OCI-LY7 (cell line): ENCODE measurements around the gene TK1.

Source experiments
- EZH2phosphoT487 ChIP-seq: fragments of 200-600 bp; sonication (generic); IDR thresholded peaks from 2 replicates; pipeline ENCODE4 v1.6.1; 2018; ENCODE audit warnings: low read depth, borderline replicate concordance, mild to moderate bottlenecking, mixed run types, antibody characterized with exemption, low read length, moderate library complexity, mixed read lengths
- TF ChIP-seq, protein P1 (sequence below): fragments of 200-600 bp; sonication (generic); conservative IDR thresholded peaks from 2 replicates; pipeline ENCODE4 v1.5.1; 2014; ENCODE audit warnings: mild to moderate bottlenecking, antibody characterized with exemption, low read length, moderate library complexity, mixed read lengths

GRCh38 chr17:78200451-78200850 lies 13.6 kb upstream of the TK1 start:
- TF ChIP-seq, protein P1, sequence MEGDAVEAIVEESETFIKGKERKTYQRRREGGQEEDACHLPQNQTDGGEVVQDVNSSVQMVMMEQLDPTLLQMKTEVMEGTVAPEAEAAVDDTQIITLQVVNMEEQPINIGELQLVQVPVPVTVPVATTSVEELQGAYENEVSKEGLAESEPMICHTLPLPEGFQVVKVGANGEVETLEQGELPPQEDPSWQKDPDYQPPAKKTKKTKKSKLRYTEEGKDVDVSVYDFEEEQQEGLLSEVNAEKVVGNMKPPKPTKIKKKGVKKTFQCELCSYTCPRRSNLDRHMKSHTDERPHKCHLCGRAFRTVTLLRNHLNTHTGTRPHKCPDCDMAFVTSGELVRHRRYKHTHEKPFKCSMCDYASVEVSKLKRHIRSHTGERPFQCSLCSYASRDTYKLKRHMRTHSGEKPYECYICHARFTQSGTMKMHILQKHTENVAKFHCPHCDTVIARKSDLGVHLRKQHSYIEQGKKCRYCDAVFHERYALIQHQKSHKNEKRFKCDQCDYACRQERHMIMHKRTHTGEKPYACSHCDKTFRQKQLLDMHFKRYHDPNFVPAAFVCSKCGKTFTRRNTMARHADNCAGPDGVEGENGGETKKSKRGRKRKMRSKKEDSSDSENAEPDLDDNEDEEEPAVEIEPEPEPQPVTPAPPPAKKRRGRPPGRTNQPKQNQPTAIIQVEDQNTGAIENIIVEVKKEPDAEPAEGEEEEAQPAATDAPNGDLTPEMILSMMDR = no peak
- TF ChIP-seq EZH2phosphoT487 = no peak
